T-helper 17 cell (primary cell): ENCODE measurements around the gene CYP4V2. TPM values are rescaled to one million over a fixed set of nuclear protein-coding genes. Genes with fewer than 3 reads are reported as not detected.

Experiments used
- ATAC-seq: fragments of 150-1000 bp; cut with Tn5 transposase; 2 replicates; pipeline ENCODE4 v1.10.0; 2021; ENCODE audit warnings: mild to moderate bottlenecking, moderate library complexity
- DNase-seq, 3 donors: peaks; one replicate each; pipeline versions ENCODE4 v3.0.0 to v3.0.0-alpha.2; 2020 to 2021
- H3K9me3 ChIP-seq: one replicate; pipeline ENCODE4 v1.7.0; 2013; ENCODE audit warnings: low read length, mild to moderate bottlenecking; ENCODE audit not compliant: control insufficient read depth, poor library complexity, severe bottlenecking
- H3K27ac Mint-ChIP-seq: one replicate; pipeline ENCODE4 v1.8.0; 2022; ENCODE audit warnings: mild to moderate bottlenecking, moderate library complexity, mixed read lengths
- H3K27me3 Mint-ChIP-seq: one replicate; pipeline ENCODE4 v1.8.0; 2022; ENCODE audit warnings: mixed read lengths
- H3K36me3 Mint-ChIP-seq: one replicate; pipeline ENCODE4 v1.8.0; 2022; ENCODE audit warnings: low read depth, mixed read lengths
- H3K4me1 Mint-ChIP-seq: one replicate; pipeline ENCODE4 v1.8.0; 2022; ENCODE audit warnings: mild to moderate bottlenecking, mixed read lengths
- H3K4me3 Mint-ChIP-seq: one replicate; pipeline ENCODE4 v1.8.0; 2022; ENCODE audit warnings: mild to moderate bottlenecking, moderate library complexity, mixed read lengths
- total RNA-seq, 4 donors: library from RNA in 2 of 4; stranded (reverse) in 2 of 4; gene quantifications; one replicate each; pipeline ENCODE4 v1.2.3 and lab custom pipeline; 2022 to 2026

CYP4V2 gene
- total RNA-seq = 10 to 100 TPM; 20.9 to 21.0 TPM
- total RNA-seq (lab: John Stamatoyannopoulos, UW) = 35.8 to 48.5 reads per million in 2 donors

- Mint-ChIP-seq H3K27ac (peak within 1 kb of the TSS; percentile 94), H3K36me3 (peaks cover 2% of the 10 kb centered on the region), H3K27me3 (no peaks in the 10 kb centered on the region), H3K4me1 (peaks cover 24% of the 10 kb centered on the region), H3K4me3 (peak within 1 kb of the TSS; percentile 91)
- peak; percentile 87 for ATAC-seq
- peak; percentile 68 to 75 (median 71) for DNase-seq
- no peaks in the 10 kb centered on the region for H3K9me3 ChIP-seq
Measured at GRCh38 chr4:186191200-186192065, at the start of gene CYP4V2. Gene CYP4V2 (plus strand): TSS chr4:186191567. CDS start chr4:186191824, 257 bp downstream.

GRCh38 chr4:186144198-186144945, 47.0 kb upstream of the CYP4V2 start:
- peak; percentile 66 for ATAC-seq
- peak overlapping the region; percentile 87 for H3K4me3 Mint-ChIP-seq
- H3K36me3 Mint-ChIP-seq = peaks cover 2% of the 10 kb centered on the region
- H3K27me3 Mint-ChIP-seq = peaks cover 50% of the 10 kb centered on the region
- H3K4me1 Mint-ChIP-seq = peaks cover 12% of the 10 kb centered on the region
- DNase-seq = no peak
- H3K27ac Mint-ChIP-seq = no peak overlapping the region
- no peaks in the 10 kb centered on the region for H3K9me3 ChIP-seq

GRCh38 chr4:186144946-186145569, 46.3 kb upstream of the CYP4V2 start:
- ATAC-seq (peak; percentile 66), DNase-seq (no peak)
- H3K36me3 Mint-ChIP-seq = peaks cover 2% of the 10 kb centered on the region
- no peaks in the 10 kb centered on the region for H3K9me3 ChIP-seq
- peak overlapping the region; percentile 86 for H3K4me3 Mint-ChIP-seq
- no peak overlapping the region for H3K27ac Mint-ChIP-seq
- H3K27me3 Mint-ChIP-seq = peaks cover 50% of the 10 kb centered on the region
- peaks cover 12% of the 10 kb centered on the region for H3K4me1 Mint-ChIP-seq

GRCh38 chr4:186146458-186146857, 44.9 kb upstream of the CYP4V2 start:
- H3K4me3 Mint-ChIP-seq = no peak overlapping the region
- H3K27me3 Mint-ChIP-seq = peaks cover 59% of the 10 kb centered on the region
- peaks cover 12% of the 10 kb centered on the region for H3K4me1 Mint-ChIP-seq
- ATAC-seq = no peak
- H3K27ac Mint-ChIP-seq = no peak overlapping the region
- peaks cover 2% of the 10 kb centered on the region for H3K36me3 Mint-ChIP-seq
- H3K9me3 ChIP-seq = no peaks in the 10 kb centered on the region
- no peak for DNase-seq

- Mint-ChIP-seq H3K27me3 (peaks cover 58% of the 10 kb centered on the region), H3K36me3 (peaks cover 2% of the 10 kb centered on the region)
- ATAC-seq = no peak
Measured at GRCh38 chr4:186148336-186148975, 42.9 kb upstream of the CYP4V2 start.

GRCh38 chr4:186149872-186150271, 41.5 kb upstream of the CYP4V2 start:
- Mint-ChIP-seq H3K27me3 (peaks cover 59% of the 10 kb centered on the region), H3K4me1 (peaks cover 8% of the 10 kb centered on the region), H3K36me3 (peaks cover 2% of the 10 kb centered on the region), H3K27ac (no peak overlapping the region), H3K4me3 (no peak overlapping the region)
- H3K9me3 ChIP-seq = no peaks in the 10 kb centered on the region
- ATAC-seq (no peak), DNase-seq (peak in 2 of 3 donors; percentile 17 to 29)

More at GRCh38 chr4:186148336-186148975, 42.9 kb upstream of the CYP4V2 start:
- H3K4me3 Mint-ChIP-seq = no peak overlapping the region
- H3K4me1 Mint-ChIP-seq = peaks cover 12% of the 10 kb centered on the region
- no peak for DNase-seq
- H3K27ac Mint-ChIP-seq = no peak overlapping the region
- H3K9me3 ChIP-seq = no peaks in the 10 kb centered on the region

- H3K4me1 Mint-ChIP-seq = peaks cover 5% of the 10 kb centered on the region
- H3K36me3 Mint-ChIP-seq = no peaks in the 10 kb centered on the region
- ATAC-seq (no peak), DNase-seq (no peak)
- H3K9me3 ChIP-seq = no peaks in the 10 kb centered on the region
- peaks cover 61% of the 10 kb centered on the region for H3K27me3 Mint-ChIP-seq
- no peak overlapping the region for H3K27ac Mint-ChIP-seq
- no peak overlapping the region for H3K4me3 Mint-ChIP-seq
Measured at GRCh38 chr4:186150926-186151325, 40.4 kb upstream of the CYP4V2 start.

GRCh38 chr4:186151499-186151898, 39.9 kb upstream of the CYP4V2 start:
- Mint-ChIP-seq H3K27ac (no peak overlapping the region), H3K4me3 (no peak overlapping the region), H3K4me1 (peaks cover 3% of the 10 kb centered on the region), H3K27me3 (peaks cover 55% of the 10 kb centered on the region), H3K36me3 (no peaks in the 10 kb centered on the region)
- H3K9me3 ChIP-seq = no peaks in the 10 kb centered on the region
- DNase-seq (no peak), ATAC-seq (no peak)

GRCh38 chr4:186158021-186158813, 33.1 kb upstream of the CYP4V2 start:
- no peaks in the 10 kb centered on the region for H3K36me3 Mint-ChIP-seq
- H3K4me1 Mint-ChIP-seq = peaks cover 8% of the 10 kb centered on the region
- no peak for ATAC-seq
- no peak overlapping the region for H3K4me3 Mint-ChIP-seq
- no peak overlapping the region for H3K27ac Mint-ChIP-seq
- peaks cover 22% of the 10 kb centered on the region for H3K27me3 Mint-ChIP-seq
- H3K9me3 ChIP-seq = no peaks in the 10 kb centered on the region
- DNase-seq = no peak

GRCh38 chr4:186158966-186159365, 32.4 kb upstream of the CYP4V2 start:
- ATAC-seq (no peak), DNase-seq (no peak)
- no peaks in the 10 kb centered on the region for H3K9me3 ChIP-seq
- Mint-ChIP-seq H3K4me1 (peaks cover 8% of the 10 kb centered on the region), H3K27ac (no peak overlapping the region), H3K36me3 (no peaks in the 10 kb centered on the region), H3K4me3 (no peak overlapping the region), H3K27me3 (peaks cover 15% of the 10 kb centered on the region)

- H3K4me1 Mint-ChIP-seq = peaks cover 8% of the 10 kb centered on the region
Measured at GRCh38 chr4:186159613-186160012, 31.8 kb upstream of the CYP4V2 start.

GRCh38 chr4:186161138-186161537, 30.2 kb upstream of the CYP4V2 start:
- no peak overlapping the region for H3K27ac Mint-ChIP-seq
- peak overlapping the region; percentile 79 for H3K4me3 Mint-ChIP-seq
- H3K9me3 ChIP-seq = no peaks in the 10 kb centered on the region
- H3K27me3 Mint-ChIP-seq = peaks cover 7% of the 10 kb centered on the region
- ATAC-seq (peak; percentile 84), DNase-seq (no peak)
- peaks cover 5% of the 10 kb centered on the region for H3K4me1 Mint-ChIP-seq
- peaks cover 6% of the 10 kb centered on the region for H3K36me3 Mint-ChIP-seq

More at GRCh38 chr4:186159613-186160012, 31.8 kb upstream of the CYP4V2 start:
- Mint-ChIP-seq H3K36me3 (peaks cover 2% of the 10 kb centered on the region), H3K27me3 (peaks cover 11% of the 10 kb centered on the region), H3K4me3 (no peak overlapping the region), H3K27ac (no peak overlapping the region)
- DNase-seq = no peak
- ATAC-seq = no peak
- no peaks in the 10 kb centered on the region for H3K9me3 ChIP-seq
